ENCODE measurements around the gene EEF1A2.

DNA sequence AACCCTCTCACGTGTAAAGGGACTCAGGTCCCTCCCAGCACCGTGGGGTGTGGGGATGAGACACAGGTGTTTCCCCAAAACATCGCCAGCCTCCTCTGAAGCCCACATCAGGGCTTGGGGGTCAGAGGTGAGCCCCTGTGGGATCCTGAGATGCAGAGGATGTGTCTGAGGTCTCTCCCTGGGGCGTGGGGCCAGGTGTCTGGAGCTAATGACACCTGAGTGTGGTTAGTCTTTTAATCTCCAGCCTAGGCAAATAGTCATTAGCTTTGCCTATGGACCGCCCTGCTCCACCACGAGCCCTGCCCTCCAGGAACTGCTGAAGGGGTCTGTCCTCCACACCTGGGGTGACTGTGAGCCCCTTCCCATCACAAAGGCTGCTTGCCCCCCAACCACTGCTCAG lies 46.9 kb upstream of the EEF1A2 start:
- TF ChIP-seq, protein P1, sequence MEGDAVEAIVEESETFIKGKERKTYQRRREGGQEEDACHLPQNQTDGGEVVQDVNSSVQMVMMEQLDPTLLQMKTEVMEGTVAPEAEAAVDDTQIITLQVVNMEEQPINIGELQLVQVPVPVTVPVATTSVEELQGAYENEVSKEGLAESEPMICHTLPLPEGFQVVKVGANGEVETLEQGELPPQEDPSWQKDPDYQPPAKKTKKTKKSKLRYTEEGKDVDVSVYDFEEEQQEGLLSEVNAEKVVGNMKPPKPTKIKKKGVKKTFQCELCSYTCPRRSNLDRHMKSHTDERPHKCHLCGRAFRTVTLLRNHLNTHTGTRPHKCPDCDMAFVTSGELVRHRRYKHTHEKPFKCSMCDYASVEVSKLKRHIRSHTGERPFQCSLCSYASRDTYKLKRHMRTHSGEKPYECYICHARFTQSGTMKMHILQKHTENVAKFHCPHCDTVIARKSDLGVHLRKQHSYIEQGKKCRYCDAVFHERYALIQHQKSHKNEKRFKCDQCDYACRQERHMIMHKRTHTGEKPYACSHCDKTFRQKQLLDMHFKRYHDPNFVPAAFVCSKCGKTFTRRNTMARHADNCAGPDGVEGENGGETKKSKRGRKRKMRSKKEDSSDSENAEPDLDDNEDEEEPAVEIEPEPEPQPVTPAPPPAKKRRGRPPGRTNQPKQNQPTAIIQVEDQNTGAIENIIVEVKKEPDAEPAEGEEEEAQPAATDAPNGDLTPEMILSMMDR (IDR thresholded peaks at IDR 0.05) = no peak
- no peak for TF ChIP-seq POLR2A (IDR thresholded peaks at IDR 0.05)
